Epithelial cell of proximal tubule (primary cell): ENCODE measurements around the gene RAPGEF1. TPM values are rescaled to one million over a fixed set of nuclear protein-coding genes. Genes with fewer than 3 reads are reported as not detected.

Experiments used
- DNase-seq: peaks from one replicate; pipeline ENCODE4 v3.0.0-alpha.2; 2011; ENCODE audit warnings: low read depth
- H3K4me3 ChIP-seq: 2 replicates; pipeline ENCODE4 v1.5.1; 2011; ENCODE audit warnings: low read depth, mild to moderate bottlenecking, low read length
- CTCF ChIP-seq: conservative IDR thresholded peaks from 2 replicates; pipeline ENCODE4 v1.5.1; 2012; ENCODE audit warnings: low read depth, mild to moderate bottlenecking, low read length
- total RNA-seq: library from RNA; depleted of rRNA; stranded (reverse); fragments of >200 nt; gene quantifications from 2 replicates; pipeline ENCODE4 v1.2.3, GENCODE V29; 2015

Gene RAPGEF1
- total RNA-seq, 1 donor from 2014 or later = 34.8 TPM

GRCh38 chr9:131651599-131651998 is 88.3 kb downstream of the RAPGEF1 start:
- no peak for DNase-seq
- TF ChIP-seq CTCF = no peak
- no peak overlapping the region for H3K4me3 ChIP-seq

GRCh38 chr9:131651160-131651559 is 88.7 kb downstream of the RAPGEF1 start:
- TF ChIP-seq CTCF = no peak
- no peak for DNase-seq
- H3K4me3 ChIP-seq = no peak overlapping the region

- no peak for DNase-seq
- TF ChIP-seq CTCF = no peak
Measured at GRCh38 chr9:131650254-131650653, 89.6 kb downstream of the RAPGEF1 start.

GRCh38 chr9:131649646-131650045 is 90.2 kb downstream of the RAPGEF1 start:
- no peak for TF ChIP-seq CTCF
- DNase-seq = no peak
- H3K4me3 ChIP-seq = no peak overlapping the region

More at GRCh38 chr9:131650254-131650653, 89.6 kb downstream of the RAPGEF1 start:
- H3K4me3 ChIP-seq = no peak overlapping the region

GRCh38 chr9:131645078-131645776 is 94.6 kb downstream of the RAPGEF1 start:
- no peak for DNase-seq
- no peak for TF ChIP-seq CTCF
- H3K4me3 ChIP-seq = no peak overlapping the region

- TF ChIP-seq CTCF = no peak
- H3K4me3 ChIP-seq = no peak overlapping the region
Measured at GRCh38 chr9:131642496-131643083, 97.3 kb downstream of the RAPGEF1 start.

More at GRCh38 chr9:131642496-131643083, 97.3 kb downstream of the RAPGEF1 start:
- DNase-seq = no peak
